NCI-H2029 (cell line): Measurements from ENCODE around the gene MRPL37.
A peak's percentile ranks its signal among the peaks of the same experiment; 100 is the strongest.
"Not testable (repeated sequence)": the region's sequence is repeated elsewhere in the genome, so short reads cannot be mapped to it uniquely, and the experiment has no call there.

Experiments
- DNase-seq: peaks from one replicate; lab custom pipeline; 2025; lab: John Stamatoyannopoulos, UW

The MRPL37 gene

GRCh38 chr1:54199765-54200518 is at the start of gene MRPL37, which contains the start of gene CYB5RL:
TSS of gene MRPL37 (plus strand) at chr1:54200167. CDS start at chr1:54200244, 77 bp downstream.
TSS of gene CYB5RL (minus strand) at chr1:54200030. CDS start at chr1:54195616, 4,414 bp downstream.
- DNase-seq = peak; percentile 100

GRCh38 chr1:54151013-54151412 is 49.0 kb upstream of the MRPL37 start:
- no peak for DNase-seq

- DNase-seq = no peak
Measured at GRCh38 chr1:54152696-54153095, 47.3 kb upstream of the MRPL37 start, which contains the start of gene CDCP2. TSS of gene CDCP2 (minus strand) at chr1:54153000. CDS start at chr1:54152922, 78 bp downstream.

GRCh38 chr1:54153535-54154439 is 46.2 kb upstream of the MRPL37 start:
- DNase-seq = no peak

- no peak for DNase-seq
Measured at GRCh38 chr1:54156201-54156600, 43.8 kb upstream of the MRPL37 start.

GRCh38 chr1:54156986-54157385 is 43.0 kb upstream of the MRPL37 start:
- DNase-seq = no peak

- DNase-seq = no peak
Measured at GRCh38 chr1:54157401-54157800, 42.6 kb upstream of the MRPL37 start.

- no peak for DNase-seq
Measured at GRCh38 chr1:54158071-54158470, 41.9 kb upstream of the MRPL37 start.

- DNase-seq = no peak
Measured at GRCh38 chr1:54159733-54160316, 40.1 kb upstream of the MRPL37 start.

GRCh38 chr1:54160351-54160750 is 39.6 kb upstream of the MRPL37 start:
- DNase-seq = no peak

GRCh38 chr1:54161495-54162168 is 38.3 kb upstream of the MRPL37 start:
- no peak for DNase-seq

GRCh38 chr1:54163051-54163450 is 36.9 kb upstream of the MRPL37 start:
- no peak for DNase-seq

GRCh38 chr1:54163573-54163972 is 36.4 kb upstream of the MRPL37 start:
- no peak for DNase-seq

- DNase-seq = no peak
Measured at GRCh38 chr1:54165146-54165545, 34.8 kb upstream of the MRPL37 start.

GRCh38 chr1:54166357-54166756 is 33.6 kb upstream of the MRPL37 start:
- not testable (repeated sequence) for DNase-seq

GRCh38 chr1:54167422-54168139 is 32.4 kb upstream of the MRPL37 start:
- no peak for DNase-seq

- DNase-seq = no peak
Measured at GRCh38 chr1:54168206-54168965, 31.6 kb upstream of the MRPL37 start.

- DNase-seq = no peak
Measured at GRCh38 chr1:54169068-54169467, 30.9 kb upstream of the MRPL37 start.

GRCh38 chr1:54171016-54171415 is 29.0 kb upstream of the MRPL37 start:
- DNase-seq = no peak

GRCh38 chr1:54171606-54172005 is 28.4 kb upstream of the MRPL37 start:
- no peak for DNase-seq
